Mammary epithelial cell (primary cell): ENCODE measurements around the gene PARD3.

ENCODE experiments used
- CTCF ChIP-seq, 2 donors: IDR thresholded peaks in 1 of 2; conservative IDR thresholded peaks in 1 of 2; 2 replicates each; pipeline ENCODE4 v1.5.1; 2011 to 2012; ENCODE audit warnings: inconsistent platforms in 2 of 2, low read length in 2 of 2, mild to moderate bottlenecking in 2 of 2, control low read depth in 1 of 2, low read depth in 1 of 2; ENCODE audit not compliant: insufficient read depth in 1 of 2; ENCODE audit errors: extremely low read depth in 1 of 2
- EZH2 ChIP-seq: IDR thresholded peaks from 2 replicates; pipeline ENCODE4 v1.6.1; 2012; ENCODE audit warnings: low read length, inconsistent platforms, borderline replicate concordance

- TF ChIP-seq CTCF (conservative IDR thresholded peaks at IDR 0.05 in 1 of 2, IDR thresholded peaks at IDR 0.05 in 1 of 2; ENCODE audit: extremely low read depth in 1 of 2, insufficient read depth in 1 of 2, low read depth in 1 of 2, low read length in 2 of 2) (no peak), EZH2 (no peak)
These were observed 247 bp downstream of the PARD3 start for GRCh38 chr10:34814913-34815184.
